Liver (tissue), 3 donors: Measurements from ENCODE around the gene ACTN4.

Experiments
- CTCF ChIP-seq: fragments of 150-350 bp; IDR thresholded peaks from 2 replicates; pipeline ENCODE4 v1.5.1; 2017; ENCODE audit warnings: improper control_type of control experiment, low read depth, low read length; ENCODE audit not compliant: missing input control
- EGR1 ChIP-seq, 2 donors: IDR thresholded peaks; 2 replicates each; pipeline ENCODE4 v1.6.1; 2016 to 2018; ENCODE audit warnings: antibody characterized with exemption in 2 of 2, low read depth in 2 of 2
- GABPA ChIP-seq, 2 donors: IDR thresholded peaks in 1 of 2; conservative IDR thresholded peaks in 1 of 2; 2 replicates each; pipeline ENCODE4 v1.6.1; 2016; ENCODE audit warnings: antibody characterized with exemption in 2 of 2, mild to moderate bottlenecking in 1 of 2, moderate library complexity in 1 of 2
- JUND ChIP-seq, 2 donors: IDR thresholded peaks; 2 replicates each; pipeline ENCODE4 v1.6.1; 2016; ENCODE audit warnings: antibody characterized with exemption in 2 of 2
- MAX ChIP-seq: IDR thresholded peaks from 2 replicates; pipeline ENCODE4 v1.6.1; 2016; ENCODE audit warnings: antibody characterized with exemption
- RAD21 ChIP-seq, 2 donors: IDR thresholded peaks; 2 replicates each; pipeline ENCODE4 v1.6.1; 2016; ENCODE audit warnings: antibody characterized with exemption in 2 of 2, mild to moderate bottlenecking in 2 of 2
- REST ChIP-seq: IDR thresholded peaks from 2 replicates; pipeline ENCODE4 v1.6.1; 2016; ENCODE audit warnings: antibody characterized with exemption, mild to moderate bottlenecking
- RXRA ChIP-seq, 2 donors: IDR thresholded peaks; 2 replicates each; pipeline ENCODE4 v1.6.1; 2017 to 2018; ENCODE audit warnings: antibody characterized with exemption in 2 of 2, mild to moderate bottlenecking in 1 of 2
- SP1 ChIP-seq: IDR thresholded peaks from 2 replicates; pipeline ENCODE4 v1.6.1; 2018; ENCODE audit warnings: antibody characterized with exemption, mild to moderate bottlenecking
- TAF1 ChIP-seq: conservative IDR thresholded peaks from 2 replicates; pipeline ENCODE4 v1.6.1; 2016; ENCODE audit warnings: antibody characterized with exemption, mild to moderate bottlenecking
- YY1 ChIP-seq: IDR thresholded peaks from 2 replicates; pipeline ENCODE4 v1.6.1; 2016; ENCODE audit warnings: antibody characterized with exemption, mild to moderate bottlenecking
- ZBTB33 ChIP-seq: IDR thresholded peaks from 2 replicates; pipeline ENCODE4 v1.6.1; 2016; ENCODE audit warnings: antibody characterized with exemption
- donor health status: healthy.
- donor health status: healthy.

GRCh38 chr19:38713865-38714264, 66.4 kb downstream of the ACTN4 start:
- no peak for TF ChIP-seq TAF1
- TF ChIP-seq JUND (IDR thresholded peaks at IDR 0.05) = no peak
- TF ChIP-seq CTCF = no peak
- no peak for TF ChIP-seq SP1
- no peak for TF ChIP-seq GABPA (IDR thresholded peaks at IDR 0.05 in 1 of 2, conservative IDR thresholded peaks at IDR 0.05 in 1 of 2)
- TF ChIP-seq YY1 = no peak
- no peak for TF ChIP-seq MAX
- TF ChIP-seq ZBTB33 = no peak
- TF ChIP-seq REST = no peak
- TF ChIP-seq EGR1 (IDR thresholded peaks at IDR 0.05; ENCODE audit: low read depth in 2 of 2) = no peak
- TF ChIP-seq RAD21 (IDR thresholded peaks at IDR 0.05) = no peak
- no peak for TF ChIP-seq RXRA (IDR thresholded peaks at IDR 0.05)
